ENCODE measurements around the gene MYO9A.

DNA sequence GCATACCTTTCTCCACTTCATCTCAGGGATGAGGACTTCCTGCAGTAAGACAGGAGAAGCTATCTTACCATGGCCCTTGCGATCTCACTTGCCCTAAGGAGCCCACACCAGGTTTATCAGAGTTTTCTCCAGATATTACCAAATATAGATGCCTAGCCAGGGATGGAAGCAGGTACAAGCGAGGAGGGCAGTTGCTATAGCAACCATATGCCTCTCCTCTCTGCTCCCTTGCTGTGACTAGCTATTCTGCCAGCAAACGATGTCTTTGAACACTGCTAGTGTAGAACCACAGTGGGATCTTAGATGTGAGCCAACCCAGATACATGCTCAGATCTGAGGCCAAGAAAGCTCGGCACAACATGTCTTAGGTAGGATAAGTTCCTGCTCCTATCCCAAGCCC lies 45.8 kb upstream of the MYO9A start:
- TF ChIP-seq, protein P1, sequence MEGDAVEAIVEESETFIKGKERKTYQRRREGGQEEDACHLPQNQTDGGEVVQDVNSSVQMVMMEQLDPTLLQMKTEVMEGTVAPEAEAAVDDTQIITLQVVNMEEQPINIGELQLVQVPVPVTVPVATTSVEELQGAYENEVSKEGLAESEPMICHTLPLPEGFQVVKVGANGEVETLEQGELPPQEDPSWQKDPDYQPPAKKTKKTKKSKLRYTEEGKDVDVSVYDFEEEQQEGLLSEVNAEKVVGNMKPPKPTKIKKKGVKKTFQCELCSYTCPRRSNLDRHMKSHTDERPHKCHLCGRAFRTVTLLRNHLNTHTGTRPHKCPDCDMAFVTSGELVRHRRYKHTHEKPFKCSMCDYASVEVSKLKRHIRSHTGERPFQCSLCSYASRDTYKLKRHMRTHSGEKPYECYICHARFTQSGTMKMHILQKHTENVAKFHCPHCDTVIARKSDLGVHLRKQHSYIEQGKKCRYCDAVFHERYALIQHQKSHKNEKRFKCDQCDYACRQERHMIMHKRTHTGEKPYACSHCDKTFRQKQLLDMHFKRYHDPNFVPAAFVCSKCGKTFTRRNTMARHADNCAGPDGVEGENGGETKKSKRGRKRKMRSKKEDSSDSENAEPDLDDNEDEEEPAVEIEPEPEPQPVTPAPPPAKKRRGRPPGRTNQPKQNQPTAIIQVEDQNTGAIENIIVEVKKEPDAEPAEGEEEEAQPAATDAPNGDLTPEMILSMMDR (IDR thresholded peaks at IDR 0.05): no peak
- TF ChIP-seq POLR2A (IDR thresholded peaks at IDR 0.05): no peak

All from heart left ventricle (tissue), 13 donors.